ENCODE data around the gene NFIB.

NFIB gene

GRCh38 chr9:14261616-14262015, 52.3 kb downstream of the NFIB start:
- no peak for DNase-seq (ENCODE audit: low read depth, low spot score)
- H3K4me3 ChIP-seq (ENCODE audit: low read length), result no peak overlapping the region

GRCh38 chr9:14260101-14260500, 53.8 kb downstream of the NFIB start:
- DNase-seq (ENCODE audit: low read depth, low spot score), result no peak
- H3K4me3 ChIP-seq (ENCODE audit: low read length), result no peak overlapping the region

- no peak for DNase-seq (ENCODE audit: low read depth, low spot score)
Observed at GRCh38 chr9:14258660-14259239, 55.2 kb downstream of the NFIB start.

GRCh38 chr9:14258156-14258555, 55.8 kb downstream of the NFIB start:
- no peak overlapping the region for H3K4me3 ChIP-seq (ENCODE audit: low read length)
- DNase-seq (ENCODE audit: low read depth, low spot score), result no peak

More at GRCh38 chr9:14258660-14259239, 55.2 kb downstream of the NFIB start:
- no peak overlapping the region for H3K4me3 ChIP-seq (ENCODE audit: low read length)

GRCh38 chr9:14256588-14256987, 57.4 kb downstream of the NFIB start:
- DNase-seq (ENCODE audit: low read depth, low spot score), result no peak
- H3K4me3 ChIP-seq (ENCODE audit: low read length), result no peak overlapping the region

- no peak for DNase-seq (ENCODE audit: low read depth, low spot score)
- H3K4me3 ChIP-seq (ENCODE audit: low read length), result no peak overlapping the region
Observed at GRCh38 chr9:14251154-14252071, 62.5 kb downstream of the NFIB start.

- H3K4me3 ChIP-seq (ENCODE audit: low read length), result no peak overlapping the region
- DNase-seq (ENCODE audit: low read depth, low spot score), result no peak
Observed at GRCh38 chr9:14250794-14251153, 63.2 kb downstream of the NFIB start.

GRCh38 chr9:14249527-14249926, 64.4 kb downstream of the NFIB start:
- DNase-seq (ENCODE audit: low read depth, low spot score), result no peak
- H3K4me3 ChIP-seq (ENCODE audit: low read length), result no peak overlapping the region

GRCh38 chr9:14248149-14248548, 65.8 kb downstream of the NFIB start:
- H3K4me3 ChIP-seq (ENCODE audit: low read length), result no peak overlapping the region
- DNase-seq (ENCODE audit: low read depth, low spot score), result no peak

- no peak for DNase-seq (ENCODE audit: low read depth, low spot score)
Observed at GRCh38 chr9:14247577-14247976, 66.4 kb downstream of the NFIB start.

GRCh38 chr9:14246951-14247350, 67.0 kb downstream of the NFIB start:
- H3K4me3 ChIP-seq (ENCODE audit: low read length), result no peak overlapping the region
- no peak for DNase-seq (ENCODE audit: low read depth, low spot score)

More at GRCh38 chr9:14247577-14247976, 66.4 kb downstream of the NFIB start:
- H3K4me3 ChIP-seq (ENCODE audit: low read length), result no peak overlapping the region

GRCh38 chr9:14245901-14246525, 67.9 kb downstream of the NFIB start:
- no peak for DNase-seq (ENCODE audit: low read depth, low spot score)
- H3K4me3 ChIP-seq (ENCODE audit: low read length), result no peak overlapping the region

GRCh38 chr9:14243514-14244042, 70.4 kb downstream of the NFIB start:
- DNase-seq (ENCODE audit: low read depth, low spot score), result no peak
- H3K4me3 ChIP-seq (ENCODE audit: low read length), result no peak overlapping the region

- DNase-seq (ENCODE audit: low read depth, low spot score), result no peak
- no peak overlapping the region for H3K4me3 ChIP-seq (ENCODE audit: low read length)
Observed at GRCh38 chr9:14242150-14242805, 71.7 kb downstream of the NFIB start.

GRCh38 chr9:14240537-14240936, 73.4 kb downstream of the NFIB start:
- H3K4me3 ChIP-seq (ENCODE audit: low read length), result no peak overlapping the region
- DNase-seq (ENCODE audit: low read depth, low spot score), result no peak

GRCh38 chr9:14238518-14238917, 75.4 kb downstream of the NFIB start:
- DNase-seq (ENCODE audit: low read depth, low spot score), result no peak
- H3K4me3 ChIP-seq (ENCODE audit: low read length), result no peak overlapping the region

- no peak for DNase-seq (ENCODE audit: low read depth, low spot score)
- H3K4me3 ChIP-seq (ENCODE audit: low read length), result no peak overlapping the region
Observed at GRCh38 chr9:14238079-14238478, 75.9 kb downstream of the NFIB start.

- no peak overlapping the region for H3K4me3 ChIP-seq (ENCODE audit: low read length)
- no peak for DNase-seq (ENCODE audit: low read depth, low spot score)
Observed at GRCh38 chr9:14236591-14236990, 77.3 kb downstream of the NFIB start.

- DNase-seq (ENCODE audit: low read depth, low spot score), result no peak
- no peak overlapping the region for H3K4me3 ChIP-seq (ENCODE audit: low read length)
Observed at GRCh38 chr9:14232111-14232510, 81.8 kb downstream of the NFIB start.

All from Jurkat, Clone E6-1 (cell line).